Hepatocyte (in vitro differentiated cells): ENCODE results near the gene PRR29. TPM values are rescaled to one million over a fixed set of nuclear protein-coding genes. Genes with fewer than 3 reads are reported as not detected.
A peak's percentile ranks its signal among the peaks of the same experiment; 100 is the strongest.

Experiments
- DNase-seq: peaks from one replicate; pipeline ENCODE4 v3.0.0-alpha.2; 2016; ENCODE audit warnings: low spot score
- H2AFZ ChIP-seq: fragments of 200-600 bp; sonication (generic); 2 replicates; pipeline ENCODE4 v1.6.0; 2016; ENCODE audit warnings: antibody characterized with exemption, mild to moderate bottlenecking
- H3K27ac ChIP-seq: fragments of 200-600 bp; sonication (generic); 2 replicates; pipeline ENCODE4 v1.5.1; 2016; ENCODE audit warnings: mild to moderate bottlenecking
- H3K27me3 ChIP-seq: fragments of 200-600 bp; sonication (generic); 2 replicates; pipeline ENCODE4 v1.6.1; 2016
- H3K36me3 ChIP-seq: fragments of 200-600 bp; sonication (generic); replicated peaks from 2 replicates; pipeline ENCODE4 v1.5.1; 2016; ENCODE audit warnings: low read depth; ENCODE audit not compliant: insufficient read depth
- H3K4me1 ChIP-seq: fragments of 200-600 bp; sonication (generic); 2 replicates; pipeline ENCODE4 v1.5.1; 2016; ENCODE audit warnings: mild to moderate bottlenecking, moderate library complexity; ENCODE audit not compliant: insufficient read depth
- H3K4me2 ChIP-seq: fragments of 200-600 bp; sonication (generic); 2 replicates; pipeline ENCODE4 v1.6.0; 2016
- H3K4me3 ChIP-seq: fragments of 200-600 bp; sonication (generic); 2 replicates; pipeline ENCODE4 v1.5.1; 2016; ENCODE audit warnings: mild to moderate bottlenecking
- H3K79me2 ChIP-seq: fragments of 200-600 bp; sonication (generic); 2 replicates; pipeline ENCODE4 v1.6.0; 2017; ENCODE audit warnings: mild to moderate bottlenecking
- H3K9me2 ChIP-seq: fragments of 200-600 bp; sonication (generic); replicated peaks from 2 replicates; pipeline ENCODE4 v1.6.0; 2017; ENCODE audit warnings: mild to moderate bottlenecking; ENCODE audit not compliant: insufficient read depth
- H3K9me3 ChIP-seq: fragments of 200-600 bp; sonication (generic); 2 replicates; pipeline ENCODE4 v1.5.1; 2016; ENCODE audit warnings: low read depth, mild to moderate bottlenecking
- H4K20me1 ChIP-seq: fragments of 200-600 bp; sonication (generic); 2 replicates; pipeline ENCODE4 v1.6.0; 2016; ENCODE audit warnings: mild to moderate bottlenecking; ENCODE audit not compliant: insufficient read depth, poor library complexity, severe bottlenecking
- CTCF ChIP-seq: fragments of 200-600 bp; sonication (generic); IDR thresholded peaks from 2 replicates; pipeline ENCODE4 v1.5.1; 2016; ENCODE audit warnings: antibody characterized with exemption, mild to moderate bottlenecking; ENCODE audit not compliant: poor library complexity
- EZH2 ChIP-seq: fragments of 200-600 bp; sonication (generic); IDR thresholded peaks from 2 replicates; pipeline ENCODE4 v1.6.1; 2016; ENCODE audit warnings: antibody characterized with exemption, mild to moderate bottlenecking, borderline replicate concordance
- EZH2phosphoT487 ChIP-seq: fragments of 200-600 bp; sonication (generic); IDR thresholded peaks from one replicate; pipeline ENCODE4 v1.6.1; 2018; ENCODE audit warnings: antibody characterized with exemption, mild to moderate bottlenecking, low read depth, moderate library complexity; ENCODE audit not compliant: unreplicated experiment, severe bottlenecking
- WGBS: methylation state at CpG from one replicate; pipeline ENCODE4 v1.1.6; 2016; ENCODE audit warnings: low lambda C conversion rate; ENCODE audit errors: missing lambda C conversion rate; 5-methylcytosine and 5-hydroxymethylcytosine counted together
- polyA plus RNA-seq: library from polyadenylated mRNA; unstranded; fragments of >200 nt; fragmentation: Nextera tagmentation; extraction: Ambion mirVana; gene quantifications from 2 replicates; pipeline ENCODE4 v1.2.1, GENCODE V29; 2016
- total RNA-seq: library from RNA; depleted of rRNA; stranded (reverse); fragments of >200 nt; gene quantifications from 2 replicates; pipeline ENCODE4 v1.2.3, GENCODE V29; 2014

PRR29 gene
- total and polyA plus RNA-seq, 2 experiments from 2014 or later: 0.13 to 1.4 TPM

- peak within 1 kb of the TSS; percentile 51 for H3K4me2 ChIP-seq
- no peak for TF ChIP-seq EZH2phosphoT487
- TF ChIP-seq CTCF: no peak
- TF ChIP-seq EZH2: no peak
- no peak within 1 kb of the TSS for H3K4me3 ChIP-seq
- 55% methylated on average over 20 of the region's 23 CpGs for WGBS
- H3K9me3 ChIP-seq: no peaks in the 10 kb centered on the region
- H2AFZ ChIP-seq: peak within 1 kb of the TSS; percentile 26
- no peaks in the 10 kb centered on the region for H3K79me2 ChIP-seq
- H3K27ac ChIP-seq: no peak within 1 kb of the TSS
- H3K27me3 ChIP-seq: no peaks in the 10 kb centered on the region
- H3K9me2 ChIP-seq: no peaks in the 10 kb centered on the region
- H3K4me1 ChIP-seq: no peaks in the 10 kb centered on the region
- DNase-seq: no peak
- H4K20me1 ChIP-seq: no peaks in the 10 kb centered on the region
- H3K36me3 ChIP-seq: no peaks in the 10 kb centered on the region
Observed at GRCh38 chr17:64020056-64020766, 22.1 kb downstream of the PRR29 start, which contains the start of gene ICAM2. ICAM2 (minus strand) TSS chr17:64020633; CDS start chr17:64006691, 13,942 bp downstream.

GRCh38 chr17:64022611-64023063, 24.5 kb downstream of the PRR29 start:
- Histone ChIP-seq H4K20me1 (no peaks in the 10 kb centered on the region), H3K27me3 (no peaks in the 10 kb centered on the region), H3K27ac (no peak overlapping the region), H3K9me3 (no peaks in the 10 kb centered on the region), H3K79me2 (no peaks in the 10 kb centered on the region), H3K4me3 (no peak overlapping the region), H3K36me3 (no peaks in the 10 kb centered on the region), H3K9me2 (no peaks in the 10 kb centered on the region), H2AFZ (no peak overlapping the region), H3K4me1 (no peaks in the 10 kb centered on the region), H3K4me2 (no peak overlapping the region)
- DNase-seq: no peak
- TF ChIP-seq EZH2 (no peak), EZH2phosphoT487 (no peak), CTCF (no peak)
- WGBS: 94% methylated on average over 5 of the region's 5 CpGs

GRCh38 chr17:64024215-64024654, 26.1 kb downstream of the PRR29 start:
- H2AFZ ChIP-seq: no peak overlapping the region
- no peaks in the 10 kb centered on the region for H3K4me1 ChIP-seq
- peak overlapping the region; percentile 66 for H3K27ac ChIP-seq
- H3K4me2 ChIP-seq: peak overlapping the region; percentile 52
- no peaks in the 10 kb centered on the region for H3K9me2 ChIP-seq
- 54% methylated on average over 8 of the region's 8 CpGs for WGBS
- no peaks in the 10 kb centered on the region for H4K20me1 ChIP-seq
- H3K4me3 ChIP-seq: no peak overlapping the region
- H3K36me3 ChIP-seq: no peaks in the 10 kb centered on the region
- H3K9me3 ChIP-seq: no peaks in the 10 kb centered on the region
- DNase-seq: peak; percentile 54
- H3K79me2 ChIP-seq: no peaks in the 10 kb centered on the region
- TF ChIP-seq EZH2: no peak
- no peak for TF ChIP-seq EZH2phosphoT487
- no peak for TF ChIP-seq CTCF
- H3K27me3 ChIP-seq: no peaks in the 10 kb centered on the region
